ENCODE results near the gene ATXN2L.

GRCh38 chr16:28867241-28867640 is 44.4 kb downstream of the ATXN2L start:
- TF ChIP-seq CTCF (conservative IDR thresholded peaks at IDR 0.05 in 1 of 2, IDR thresholded peaks at IDR 0.05 in 1 of 2; ENCODE audit: low read depth in 1 of 2, low read length in 2 of 2) (no peak), EZH2 (IDR thresholded peaks at IDR 0.05; ENCODE audit: low read length, missing control alignments) (no peak)
